Measurements from ENCODE around the gene KSR1.

DNA sequence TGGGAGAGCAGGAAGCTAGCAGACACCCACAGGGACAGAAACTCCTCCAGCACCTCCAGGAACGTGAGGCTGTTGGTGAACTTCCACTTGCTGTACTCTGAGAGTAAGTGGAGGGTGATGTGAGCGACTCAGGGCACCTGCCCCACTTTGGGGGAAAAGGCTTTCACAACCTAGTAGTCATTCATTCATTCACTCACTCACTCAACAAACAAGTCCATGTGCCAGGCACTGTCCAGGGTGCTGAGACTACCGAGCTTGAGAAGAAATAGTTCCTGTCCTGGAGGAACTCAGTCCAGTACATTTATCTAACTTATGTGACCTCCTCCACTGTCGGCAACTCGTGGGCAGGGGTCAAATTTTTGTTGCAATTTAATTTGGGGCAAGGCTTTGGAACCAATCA, 201.4 kb downstream of the KSR1 start:
- TF ChIP-seq, protein P1, sequence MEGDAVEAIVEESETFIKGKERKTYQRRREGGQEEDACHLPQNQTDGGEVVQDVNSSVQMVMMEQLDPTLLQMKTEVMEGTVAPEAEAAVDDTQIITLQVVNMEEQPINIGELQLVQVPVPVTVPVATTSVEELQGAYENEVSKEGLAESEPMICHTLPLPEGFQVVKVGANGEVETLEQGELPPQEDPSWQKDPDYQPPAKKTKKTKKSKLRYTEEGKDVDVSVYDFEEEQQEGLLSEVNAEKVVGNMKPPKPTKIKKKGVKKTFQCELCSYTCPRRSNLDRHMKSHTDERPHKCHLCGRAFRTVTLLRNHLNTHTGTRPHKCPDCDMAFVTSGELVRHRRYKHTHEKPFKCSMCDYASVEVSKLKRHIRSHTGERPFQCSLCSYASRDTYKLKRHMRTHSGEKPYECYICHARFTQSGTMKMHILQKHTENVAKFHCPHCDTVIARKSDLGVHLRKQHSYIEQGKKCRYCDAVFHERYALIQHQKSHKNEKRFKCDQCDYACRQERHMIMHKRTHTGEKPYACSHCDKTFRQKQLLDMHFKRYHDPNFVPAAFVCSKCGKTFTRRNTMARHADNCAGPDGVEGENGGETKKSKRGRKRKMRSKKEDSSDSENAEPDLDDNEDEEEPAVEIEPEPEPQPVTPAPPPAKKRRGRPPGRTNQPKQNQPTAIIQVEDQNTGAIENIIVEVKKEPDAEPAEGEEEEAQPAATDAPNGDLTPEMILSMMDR (IDR thresholded peaks at IDR 0.05): no peak
- TF ChIP-seq POLR2A (IDR thresholded peaks at IDR 0.05): no peak
